CD4-positive, alpha-beta T cell treated with Interleukin-17A for 4 hours (primary cell): ENCODE data around the gene DENND5A.
"Not testable (repeated sequence)": the region's sequence is repeated elsewhere in the genome, so short reads cannot be mapped to it uniquely, and the experiment has no call there.

Source experiments
- DNase-seq: peaks from one replicate; pipeline ENCODE4 v3.0.0-alpha.2; 2020; ENCODE audit warnings: mixed read lengths

The DENND5A gene

DNA sequence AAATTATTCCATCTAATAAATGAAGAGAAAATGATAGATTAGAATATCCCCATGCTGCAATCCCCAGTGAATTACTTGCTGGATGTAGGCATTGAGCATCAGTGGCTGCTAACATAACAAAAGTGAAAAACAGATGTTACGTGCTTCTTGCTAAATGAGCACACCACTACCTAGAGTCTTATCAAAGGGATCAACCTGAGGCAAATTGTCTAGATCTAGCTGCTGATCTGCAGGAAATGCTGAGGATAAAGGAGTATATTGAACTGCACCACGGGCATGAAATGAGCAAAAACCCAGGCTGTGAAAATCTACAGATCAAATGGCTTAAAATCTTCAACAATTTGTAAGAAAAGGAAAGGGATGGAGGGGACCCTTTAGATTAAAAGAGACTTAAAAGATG, 128.4 kb downstream of the DENND5A start:
- DNase-seq: no peak

DNA sequence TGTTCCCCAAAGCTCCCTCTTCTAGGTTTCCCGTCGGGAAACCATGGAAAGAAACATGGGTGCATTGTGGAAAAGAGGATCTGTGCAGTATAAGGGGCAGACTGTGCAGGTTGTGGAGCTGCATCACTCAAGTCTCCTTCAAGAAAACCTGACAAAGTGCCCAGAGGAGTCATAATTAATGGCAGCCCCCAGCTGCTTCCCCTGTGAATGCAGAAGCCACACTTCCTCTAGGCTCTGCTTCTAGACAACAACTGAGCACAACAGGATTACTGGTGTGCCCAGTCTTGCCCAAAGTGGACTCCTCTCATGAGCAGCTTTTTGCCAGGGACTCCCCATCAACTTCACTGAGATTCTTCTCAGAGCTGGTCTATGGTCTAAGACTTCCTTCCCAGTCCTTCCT, 131.2 kb downstream of the DENND5A start:
- DNase-seq: no peak

DNA sequence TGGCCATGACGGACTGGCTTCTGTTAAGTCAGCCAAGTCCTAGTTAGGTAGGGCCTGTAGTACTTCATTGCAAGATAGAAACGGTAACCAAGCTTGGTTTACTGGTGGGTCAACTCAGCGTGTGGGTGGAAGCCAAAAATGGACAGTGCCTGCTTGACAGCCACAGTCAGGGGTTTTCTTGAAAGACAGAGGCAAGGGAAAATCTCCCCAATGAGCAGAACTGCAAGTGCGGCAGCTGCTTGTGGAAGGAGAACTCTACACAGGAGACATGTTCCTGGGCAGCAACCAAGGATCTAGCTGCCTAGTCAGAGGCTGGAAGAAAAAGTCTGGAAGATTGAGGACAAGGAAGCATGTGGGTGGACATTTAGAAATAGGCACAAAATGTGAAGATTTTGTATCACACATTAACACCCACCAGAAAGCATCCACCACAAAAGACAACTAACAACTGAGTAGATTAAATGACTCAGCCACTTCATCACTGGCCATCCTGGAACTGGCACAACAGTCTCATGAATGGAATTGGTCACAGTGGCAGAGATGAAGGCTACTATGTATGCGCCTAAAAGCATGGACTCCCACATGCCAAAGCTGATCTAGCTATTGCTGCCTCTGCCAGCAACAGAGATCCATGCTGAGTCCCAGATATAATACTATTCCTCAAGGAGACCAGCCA, 132.8 kb downstream of the DENND5A start:
- no peak for DNase-seq

DNA sequence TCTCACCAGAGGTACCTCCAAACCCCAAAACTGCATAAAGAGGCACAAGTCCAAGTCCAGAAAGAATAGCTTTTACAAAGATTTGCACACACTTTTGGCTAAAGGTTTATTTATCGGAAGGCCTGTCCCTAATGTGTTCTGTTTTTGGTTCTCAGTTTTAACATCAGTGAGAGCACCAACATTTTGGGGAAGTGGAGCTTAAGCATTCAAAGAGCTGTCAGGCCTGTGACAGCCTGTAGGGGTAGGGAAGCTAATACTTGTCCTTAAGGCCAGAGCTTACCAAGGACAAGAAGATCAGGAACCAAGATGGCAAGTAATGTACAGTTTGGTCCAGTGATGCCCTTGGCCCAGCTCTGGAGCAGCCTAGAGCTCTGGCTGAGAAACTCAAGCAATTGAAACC, 134.9 kb downstream of the DENND5A start:
- DNase-seq: no peak

DNA sequence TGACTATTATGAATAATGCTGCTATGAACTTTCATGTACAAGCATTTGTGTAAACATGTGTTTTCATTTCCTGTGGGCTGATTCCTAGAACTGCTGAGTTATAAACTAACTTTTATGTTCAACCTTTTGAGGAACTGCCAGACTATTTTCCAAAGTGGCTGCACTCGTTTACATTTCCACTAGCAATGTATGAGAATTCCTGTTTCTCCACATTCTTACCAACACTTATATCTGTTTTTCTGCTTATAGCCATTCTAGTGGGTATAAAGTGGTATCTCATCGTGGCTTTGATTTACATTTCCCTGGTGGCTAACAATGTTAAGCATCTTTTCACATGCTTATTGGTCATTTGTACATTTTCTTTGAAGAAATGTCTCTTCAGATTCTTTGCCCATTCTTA, 138.5 kb downstream of the DENND5A start:
- DNase-seq: no peak

DNA sequence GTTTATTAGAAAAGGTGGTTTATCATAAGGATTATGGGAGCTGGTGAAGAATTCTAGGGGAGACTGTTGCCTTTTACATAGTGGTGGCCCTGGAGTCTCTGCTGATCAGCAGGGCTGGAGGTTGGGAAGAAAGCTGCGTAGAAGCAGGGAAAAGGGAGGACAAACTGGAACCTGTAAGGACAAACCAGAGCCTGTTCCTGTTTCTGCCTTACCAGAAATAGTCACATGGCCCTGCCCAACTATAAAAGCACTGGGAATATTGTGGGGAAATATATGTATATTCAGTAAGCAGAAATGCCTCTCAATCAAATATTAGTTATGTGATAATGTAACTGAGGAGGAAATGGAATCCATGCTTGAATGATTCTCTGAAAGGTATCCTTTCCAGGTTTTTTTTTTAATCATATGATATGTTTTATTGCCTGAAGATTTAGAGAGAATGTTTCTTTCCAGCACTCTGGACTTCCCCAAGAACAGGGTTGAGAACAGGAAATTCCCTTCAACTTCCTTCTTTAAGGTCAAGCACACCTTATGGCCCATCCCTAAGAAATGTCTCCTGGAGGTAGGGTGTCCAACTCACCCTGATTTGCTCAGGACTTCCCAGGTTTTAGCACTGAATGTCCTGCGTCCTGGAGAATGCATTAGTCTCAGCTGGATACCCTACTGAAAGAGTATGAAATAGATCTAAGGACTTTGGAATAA, 139.8 kb downstream of the DENND5A start:
- DNase-seq: no peak

DNA sequence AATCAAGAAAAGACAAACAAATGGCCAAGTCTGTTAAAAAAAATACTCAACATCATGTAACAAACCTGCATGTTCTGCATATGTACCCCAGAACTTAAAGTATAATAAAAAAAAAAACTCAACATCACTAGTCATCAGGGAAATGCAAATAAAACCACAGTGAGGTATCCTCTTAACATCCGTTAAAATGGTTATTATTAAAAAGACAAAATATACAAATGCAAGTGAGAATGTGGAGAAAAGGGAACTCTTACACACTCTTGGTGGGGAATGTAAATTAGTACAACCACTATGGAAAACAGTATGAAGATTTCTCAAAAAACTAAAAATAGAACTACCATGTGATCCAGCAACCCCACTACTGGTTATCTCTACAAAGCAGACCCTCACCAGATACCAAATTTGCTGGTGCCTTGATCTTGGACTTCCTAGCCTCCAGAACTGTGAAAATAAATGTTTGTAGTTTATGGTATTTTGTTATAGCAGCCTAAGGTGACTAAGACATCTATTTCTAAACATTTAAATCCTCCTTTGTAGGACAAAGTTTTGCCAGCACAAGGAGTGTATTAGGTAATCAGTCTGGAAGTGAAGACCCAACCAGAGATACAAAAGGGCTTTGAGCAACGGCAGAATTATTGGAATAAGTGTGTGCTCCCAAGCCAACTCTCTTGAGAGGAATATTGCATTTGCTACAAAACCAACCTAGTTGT, 141.4 kb downstream of the DENND5A start:
- DNase-seq: no peak

DNA sequence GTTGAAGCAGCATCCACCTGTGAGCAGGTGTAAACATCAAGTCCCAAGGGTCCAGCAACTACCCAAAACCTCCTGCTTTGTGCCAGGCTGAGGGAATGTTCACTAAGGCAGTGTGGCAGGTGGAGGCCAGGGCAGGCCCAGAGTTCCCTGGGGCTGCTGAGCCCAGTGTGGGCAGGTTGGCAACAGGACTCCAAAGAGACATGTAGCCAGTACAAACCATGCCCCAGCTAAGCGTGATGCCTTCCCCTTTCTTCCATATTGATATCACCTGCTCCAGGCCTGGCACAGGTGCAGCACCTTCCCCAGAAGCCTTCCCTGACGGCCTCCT, 143.7 kb downstream of the DENND5A start:
- no peak for DNase-seq

DNA sequence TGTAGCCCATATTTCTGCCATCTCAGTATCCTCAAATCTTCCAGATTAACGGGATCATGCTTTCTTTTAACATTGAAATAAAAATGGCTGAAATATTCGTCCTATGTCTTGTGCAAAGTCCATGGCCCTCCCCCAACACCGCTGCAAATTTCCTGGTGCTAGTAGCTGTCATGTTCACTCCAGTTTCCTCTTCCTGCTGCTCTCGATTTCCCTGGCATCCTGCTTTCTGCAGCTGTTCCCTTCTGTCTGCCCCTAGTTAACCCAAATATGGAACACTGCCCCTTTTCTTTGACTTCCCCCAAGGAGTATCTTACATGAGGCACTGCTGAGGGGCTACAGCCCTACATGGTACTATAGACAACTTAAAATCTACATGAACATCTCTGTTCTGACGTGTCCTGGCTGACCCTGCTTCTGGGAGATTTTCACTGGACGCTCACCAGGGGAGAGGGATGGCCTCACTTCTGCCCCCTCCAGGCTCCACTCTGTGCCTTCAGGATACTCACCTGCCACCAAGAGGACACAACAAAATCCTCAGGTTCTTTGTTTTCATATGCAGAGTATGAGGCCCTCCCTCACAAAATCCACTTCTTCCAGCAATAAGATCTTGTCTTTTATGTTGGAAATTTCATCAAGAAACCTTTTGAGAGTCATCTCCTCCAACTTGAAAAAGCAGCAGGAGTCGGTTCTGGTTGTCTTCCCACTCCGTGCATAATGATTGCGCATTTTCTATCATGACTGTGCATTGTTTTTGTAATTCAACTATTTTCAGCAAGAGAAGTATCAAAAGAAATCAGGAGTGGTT, 144.3 kb downstream of the DENND5A start:
- DNase-seq: no peak

DNA sequence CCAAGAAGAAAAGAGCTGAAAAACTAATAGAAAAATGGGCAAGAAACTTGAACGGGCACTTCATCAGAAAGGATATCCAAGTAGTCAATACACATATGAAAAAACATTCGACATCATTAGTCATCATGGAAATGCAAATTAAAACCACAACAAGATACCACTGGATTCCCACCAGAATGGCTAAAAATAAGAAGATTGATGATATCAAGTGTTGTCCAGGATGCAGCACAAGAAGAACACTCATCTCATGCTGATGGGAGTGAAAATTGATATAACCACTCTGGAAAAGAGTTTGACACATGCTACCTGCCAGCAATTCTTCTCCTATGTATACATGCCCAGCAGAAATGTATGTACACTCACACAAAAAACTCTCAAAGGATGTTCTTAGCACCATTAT, 146.9 kb downstream of the DENND5A start:
- DNase-seq: no peak

DNA sequence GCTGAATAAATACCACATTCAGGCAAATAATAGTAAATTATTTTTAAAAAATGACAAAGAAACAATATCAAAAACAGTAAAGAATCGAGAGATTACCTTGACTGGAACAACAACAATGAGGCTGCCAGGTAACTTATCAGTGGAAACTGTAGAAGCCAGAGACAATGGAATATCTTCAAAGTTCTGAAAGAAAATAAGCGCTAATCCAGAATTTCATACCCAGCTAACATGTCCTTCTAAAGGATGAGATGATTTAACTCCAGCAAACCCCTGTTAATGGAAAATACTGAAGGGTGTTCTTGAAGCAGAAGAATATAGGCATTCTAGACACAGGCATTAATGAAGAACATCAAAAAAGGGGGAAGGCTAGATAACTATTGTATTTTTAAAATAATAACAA, 153.1 kb downstream of the DENND5A start:
- DNase-seq: no peak

DNA sequence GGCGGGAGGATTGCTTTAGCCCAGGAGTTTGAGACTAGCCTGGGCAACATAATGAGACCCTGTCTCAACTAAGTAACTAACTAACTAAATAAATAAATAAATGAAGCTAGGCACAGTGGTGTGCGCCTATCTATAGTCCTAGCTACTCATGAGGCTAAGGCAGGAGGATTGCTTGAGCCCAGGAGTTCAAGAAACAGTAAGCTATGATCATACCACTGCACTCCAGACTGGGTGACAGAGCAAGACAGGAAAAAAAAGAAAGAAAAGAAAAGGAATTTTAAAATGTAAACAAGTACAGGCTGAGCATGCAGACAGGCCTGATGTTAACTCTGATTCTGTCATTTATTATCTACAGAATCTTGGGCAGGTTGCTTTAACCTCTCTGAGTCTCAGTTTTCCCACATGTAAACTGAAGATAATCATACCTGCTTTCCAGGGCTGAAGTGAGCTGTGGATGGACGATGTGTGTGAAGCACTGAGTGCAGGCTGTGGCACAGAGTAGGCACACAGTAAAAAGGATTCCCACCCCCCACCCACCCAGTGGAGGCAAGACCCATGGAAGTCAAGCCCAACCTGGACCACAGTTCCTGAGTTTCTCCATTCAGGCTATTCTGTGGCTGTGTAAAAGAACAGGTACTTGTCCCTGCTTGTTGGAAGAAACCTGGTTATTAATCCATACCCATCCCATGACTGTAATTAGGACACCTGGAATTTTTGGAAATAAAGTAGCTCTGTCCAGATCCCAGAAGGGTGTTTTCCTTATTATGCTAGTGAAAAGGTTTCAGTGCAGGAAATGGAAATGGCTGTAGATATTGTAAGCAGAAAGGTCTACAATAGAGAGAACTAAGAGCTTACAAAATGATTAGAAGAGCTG, 155.1 kb downstream of the DENND5A start:
- DNase-seq: no peak

DNA sequence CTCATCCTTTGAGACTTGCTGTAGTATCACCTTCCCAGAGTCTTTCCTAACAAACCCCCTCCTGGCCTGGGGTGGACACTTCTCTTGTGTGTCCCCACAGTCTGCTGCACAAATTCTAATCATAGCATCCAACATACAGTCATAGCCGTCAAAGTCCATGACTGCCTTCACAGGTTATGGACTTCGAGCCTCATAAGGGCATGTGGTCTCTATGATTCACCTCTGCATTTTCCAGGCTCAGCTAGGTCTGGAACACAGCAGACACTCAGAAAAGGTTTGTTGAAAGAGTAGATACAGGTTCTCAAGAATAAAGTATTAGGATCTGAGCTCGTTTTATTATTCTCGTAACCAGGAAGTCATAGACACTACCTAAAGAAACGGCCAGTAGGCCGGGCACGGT, 160.6 kb downstream of the DENND5A start:
- DNase-seq: no peak

DNA sequence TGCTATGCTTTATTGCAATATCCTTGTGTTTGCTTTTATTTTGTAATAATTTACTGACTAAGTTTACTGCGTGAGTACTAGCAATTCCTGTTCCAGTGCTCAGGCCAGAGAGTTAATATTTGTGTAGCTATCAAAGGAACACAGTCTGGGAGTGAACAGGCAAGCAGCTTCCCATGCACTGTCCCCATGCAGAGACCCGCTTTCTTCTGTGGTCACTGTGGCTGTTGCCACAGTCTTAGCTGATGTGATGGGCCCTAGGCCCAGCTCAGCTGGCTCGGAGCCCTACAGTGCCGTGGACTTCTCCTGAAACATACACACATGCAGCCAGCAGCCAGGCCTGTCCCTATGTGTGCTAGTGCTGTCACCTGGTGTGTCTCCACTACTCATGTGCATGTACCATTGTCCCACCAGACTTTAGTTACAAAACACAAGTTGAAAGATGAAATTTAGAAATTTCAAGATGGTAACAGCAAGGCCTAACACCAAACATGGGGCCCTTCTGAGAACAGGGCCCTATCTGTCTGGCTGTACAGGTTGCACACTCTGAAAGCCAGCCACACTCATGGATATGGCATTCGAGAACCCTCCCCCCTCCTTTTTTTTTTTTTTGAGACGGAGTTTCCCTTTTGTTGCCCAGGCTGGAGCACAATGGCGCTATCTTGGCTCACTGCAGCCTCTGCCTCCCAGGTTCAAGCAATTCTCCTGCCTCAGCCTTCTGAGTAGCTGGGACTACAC, 161.4 kb downstream of the DENND5A start:
- DNase-seq: no peak

DNA sequence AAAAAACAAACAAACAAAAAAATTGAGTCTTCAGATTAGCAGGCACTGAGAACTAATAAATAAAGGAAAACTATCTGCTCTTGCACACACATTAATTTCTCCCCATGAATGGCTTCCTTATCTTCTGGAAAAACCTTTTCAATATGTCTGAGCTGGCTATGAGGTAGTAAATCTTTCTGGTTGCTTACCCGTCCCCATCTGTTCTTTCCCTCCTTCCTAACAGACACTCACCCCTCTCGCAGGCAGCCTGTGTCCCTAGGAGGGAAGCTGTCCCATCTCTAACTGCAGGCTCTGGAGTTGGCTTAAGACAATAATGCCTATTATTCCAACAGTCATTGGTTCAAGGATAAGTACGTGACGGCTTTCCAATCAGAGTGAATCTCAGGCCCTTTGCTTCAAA, 165.5 kb downstream of the DENND5A start:
- no peak for DNase-seq

DNA sequence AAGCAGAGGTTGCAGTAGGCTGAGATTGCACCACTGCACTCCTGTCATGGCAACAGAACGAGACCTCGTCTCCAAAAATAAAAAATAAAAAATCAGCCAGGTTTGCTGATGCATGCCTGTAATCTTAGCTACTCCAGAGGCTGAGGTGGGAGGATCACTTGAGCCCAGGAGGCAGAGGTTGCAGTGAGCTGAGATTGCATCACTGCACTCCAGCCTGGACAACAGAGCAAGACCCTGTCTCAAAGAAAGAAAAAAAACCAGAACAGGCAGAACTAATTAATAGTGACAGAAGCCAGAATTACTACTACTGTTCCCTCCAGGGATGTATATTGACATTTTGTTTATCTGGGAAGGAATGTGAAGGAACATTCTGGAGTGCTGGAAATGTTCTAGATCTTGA, 166.7 kb downstream of the DENND5A start:
- DNase-seq: not testable (repeated sequence)

DNA sequence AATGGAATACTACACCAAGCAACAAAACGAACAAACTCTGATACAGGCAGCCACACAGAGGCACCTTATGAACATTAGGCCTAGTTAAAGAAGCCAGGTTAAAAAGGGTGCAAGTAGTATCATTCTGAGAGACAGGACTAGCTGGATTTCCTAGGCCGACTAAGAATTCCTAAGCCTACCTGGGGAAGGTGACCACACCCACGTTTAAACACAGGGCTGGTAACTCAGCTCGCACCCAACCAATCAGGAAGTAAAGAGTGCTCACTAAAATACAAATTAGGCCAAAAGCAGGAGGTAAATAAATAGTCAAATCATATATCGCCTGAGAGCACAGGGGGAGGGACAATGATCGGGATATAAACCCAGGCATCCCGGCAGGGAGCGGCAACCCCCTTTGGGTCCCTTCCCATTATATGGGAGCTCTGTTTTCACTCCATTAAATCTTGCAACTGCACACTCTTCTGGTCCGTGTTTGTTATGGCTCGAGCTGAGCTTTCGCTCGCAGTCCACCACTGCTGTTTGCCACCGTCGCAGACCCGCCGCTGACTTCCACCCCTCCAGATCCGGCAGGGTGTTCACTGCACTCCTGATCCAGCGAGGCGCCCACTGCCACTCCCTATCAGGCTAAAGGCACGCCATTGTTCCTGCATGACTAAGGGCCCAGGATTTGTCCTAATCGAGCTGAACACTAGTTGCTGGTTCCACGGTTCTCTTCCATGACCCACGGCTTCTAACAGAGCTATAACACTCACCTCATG, 167.8 kb downstream of the DENND5A start:
- not testable (repeated sequence) for DNase-seq

DNA sequence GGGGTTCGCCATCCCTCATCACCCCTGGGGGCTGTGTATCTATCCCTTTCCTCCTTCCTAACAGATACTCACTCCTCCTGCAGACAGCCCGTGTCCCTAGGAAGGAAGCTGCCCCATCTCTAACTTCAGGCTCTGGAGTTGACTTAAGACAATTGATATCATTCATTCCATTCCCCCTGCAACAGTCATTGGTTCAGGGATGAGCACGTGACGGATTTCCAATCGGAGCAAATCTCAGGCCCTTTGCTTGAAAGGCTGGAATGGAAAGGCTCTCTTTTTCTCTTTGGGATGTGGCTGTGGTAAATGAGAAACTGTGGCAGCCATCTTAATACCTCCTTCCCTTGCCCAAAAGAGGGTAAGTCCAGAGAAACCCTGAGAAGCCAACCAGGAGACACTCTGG, 168.7 kb downstream of the DENND5A start:
- DNase-seq: no peak

DNA sequence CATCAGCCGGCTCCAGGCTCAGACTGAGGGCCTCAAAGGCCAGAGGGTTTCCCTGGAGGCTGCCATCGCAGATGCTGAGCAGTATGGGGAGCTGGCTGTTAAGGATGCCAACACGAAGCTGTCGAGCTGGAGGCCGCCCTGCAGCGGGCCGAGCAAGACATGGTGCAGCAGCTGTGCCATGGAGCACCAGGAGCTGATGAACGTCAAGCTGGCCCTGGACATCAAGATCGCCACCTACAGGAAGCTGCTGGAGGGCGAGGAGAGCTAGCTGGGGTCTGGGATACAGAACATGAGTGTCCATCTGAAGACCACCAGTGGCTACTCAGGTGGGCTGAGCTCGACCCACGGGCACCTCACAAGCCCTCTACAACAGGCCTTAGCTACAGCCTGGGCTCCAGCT, 169.7 kb downstream of the DENND5A start:
- no peak for DNase-seq

DNA sequence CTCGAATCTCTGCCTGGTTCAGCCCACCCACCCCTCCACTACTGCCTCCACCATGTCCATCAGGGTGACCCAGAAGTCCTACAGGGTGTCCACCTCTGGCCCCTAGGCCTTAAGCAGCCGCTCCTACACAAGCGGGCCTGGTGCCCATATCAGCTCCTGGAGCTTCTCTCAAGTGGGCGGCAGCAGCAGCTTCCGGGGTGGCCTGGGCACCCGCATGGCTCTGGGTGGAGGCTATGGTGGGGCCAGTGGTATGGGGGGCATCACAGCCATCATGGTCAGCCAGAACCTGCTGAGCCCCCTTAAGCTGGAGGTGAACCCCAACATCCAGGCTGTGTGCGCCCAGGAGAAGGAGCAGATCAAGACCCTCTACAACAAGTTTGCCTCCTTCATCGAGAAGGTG, 170.7 kb downstream of the DENND5A start:
- DNase-seq: no peak
